ENCODE measurements around the gene KNOP1.

DNA sequence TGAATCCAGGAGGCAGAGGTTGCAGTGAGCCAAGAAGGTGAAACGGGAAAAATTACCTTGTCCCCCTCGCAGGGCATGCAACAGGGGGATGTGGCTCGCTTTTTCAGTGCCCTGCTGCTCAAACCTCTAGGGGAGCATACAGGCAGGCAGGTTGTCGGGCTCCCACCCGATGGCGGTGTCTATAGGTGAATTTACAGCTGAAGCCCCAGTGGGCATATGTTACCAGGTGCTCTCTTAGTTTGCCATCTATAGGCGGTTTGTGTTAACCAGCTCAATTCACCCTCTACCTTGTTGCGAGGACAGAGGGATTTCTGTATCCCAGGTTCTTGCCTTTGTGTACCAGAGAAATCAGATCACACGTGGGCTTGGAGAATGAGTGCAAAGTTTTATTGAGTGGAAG is 49.0 kb upstream of the KNOP1 start:
- TF ChIP-seq, protein P1, sequence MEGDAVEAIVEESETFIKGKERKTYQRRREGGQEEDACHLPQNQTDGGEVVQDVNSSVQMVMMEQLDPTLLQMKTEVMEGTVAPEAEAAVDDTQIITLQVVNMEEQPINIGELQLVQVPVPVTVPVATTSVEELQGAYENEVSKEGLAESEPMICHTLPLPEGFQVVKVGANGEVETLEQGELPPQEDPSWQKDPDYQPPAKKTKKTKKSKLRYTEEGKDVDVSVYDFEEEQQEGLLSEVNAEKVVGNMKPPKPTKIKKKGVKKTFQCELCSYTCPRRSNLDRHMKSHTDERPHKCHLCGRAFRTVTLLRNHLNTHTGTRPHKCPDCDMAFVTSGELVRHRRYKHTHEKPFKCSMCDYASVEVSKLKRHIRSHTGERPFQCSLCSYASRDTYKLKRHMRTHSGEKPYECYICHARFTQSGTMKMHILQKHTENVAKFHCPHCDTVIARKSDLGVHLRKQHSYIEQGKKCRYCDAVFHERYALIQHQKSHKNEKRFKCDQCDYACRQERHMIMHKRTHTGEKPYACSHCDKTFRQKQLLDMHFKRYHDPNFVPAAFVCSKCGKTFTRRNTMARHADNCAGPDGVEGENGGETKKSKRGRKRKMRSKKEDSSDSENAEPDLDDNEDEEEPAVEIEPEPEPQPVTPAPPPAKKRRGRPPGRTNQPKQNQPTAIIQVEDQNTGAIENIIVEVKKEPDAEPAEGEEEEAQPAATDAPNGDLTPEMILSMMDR (IDR thresholded peaks at IDR 0.05) = no peak
- no peak for TF ChIP-seq POLR2A (IDR thresholded peaks at IDR 0.05)

Data from right lobe of liver (tissue), 4 donors.